ENCODE measurements around the gene GFOD2. TPM values are rescaled to one million over a fixed set of nuclear protein-coding genes. Genes with fewer than 3 reads are reported as not detected.

GFOD2 gene
- total and polyA plus RNA-seq, 2 experiments from 2014 or later = 11.4 to 17.5 TPM

GRCh38 chr16:67740391-67740790 lies 21.3 kb upstream of the GFOD2 start:
- WGBS, 2 experiments (ENCODE audit: low coverage in 1 of 2, low lambda C conversion rate in 2 of 2, missing lambda C conversion rate in 2 of 2) = 94 to 99% methylated on average over 3 of the region's 3 CpGs
- H4K20me1 ChIP-seq (ENCODE audit: insufficient read depth) = no peaks in the 10 kb centered on the region

GRCh38 chr16:67736858-67737257 lies 17.7 kb upstream of the GFOD2 start:
- no peaks in the 10 kb centered on the region for H3K9me3 ChIP-seq (ENCODE audit: low read depth)
- H4K20me1 ChIP-seq (ENCODE audit: insufficient read depth) = no peaks in the 10 kb centered on the region
- H3K9me2 ChIP-seq (ENCODE audit: insufficient read depth) = no peaks in the 10 kb centered on the region
- H2AFZ ChIP-seq = no peak overlapping the region
- WGBS, 2 experiments (ENCODE audit: low coverage in 1 of 2, low lambda C conversion rate in 2 of 2, missing lambda C conversion rate in 2 of 2) = 97 to 100% methylated on average over 2 to 4 of the region's 4 CpGs
- no peaks in the 10 kb centered on the region for H3K36me3 ChIP-seq (ENCODE audit: low read depth)
- H3K4me3 ChIP-seq = no peak overlapping the region
- no peaks in the 10 kb centered on the region for H3F3A ChIP-seq (ENCODE audit: insufficient read depth)
- H3K79me2 ChIP-seq (ENCODE audit: insufficient read depth) = no peaks in the 10 kb centered on the region
- no peak overlapping the region for H3K9ac ChIP-seq
- H3K27me3 ChIP-seq (replicated peaks; ENCODE audit: insufficient read depth) = no peaks in the 10 kb centered on the region
- no peaks in the 10 kb centered on the region for H3K4me1 ChIP-seq (ENCODE audit: insufficient read depth)
- H3K27ac ChIP-seq = no peak overlapping the region
- TF ChIP-seq EZH2phosphoT487 (IDR thresholded peaks at IDR 0.05; ENCODE audit: insufficient read depth, low read depth) (no peak), EZH2 (IDR thresholded peaks at IDR 0.05; ENCODE audit: insufficient read depth, poor library complexity, severe bottlenecking) (no peak)
- peak; percentile 17 for DNase-seq
- H3K4me2 ChIP-seq (ENCODE audit: unreplicated experiment) = no peak overlapping the region
- in situ Hi-C loops (cut with MboI) = no loop called here

More at GRCh38 chr16:67740391-67740790, 21.3 kb upstream of the GFOD2 start:
- Histone ChIP-seq H3K4me2 (ENCODE audit: unreplicated experiment) (no peak overlapping the region), H3K4me3 (no peak overlapping the region), H3K4me1 (ENCODE audit: insufficient read depth) (no peaks in the 10 kb centered on the region), H3K9ac (no peak overlapping the region), H3K27me3 (replicated peaks; ENCODE audit: insufficient read depth) (no peaks in the 10 kb centered on the region), H3K9me3 (ENCODE audit: low read depth) (no peaks in the 10 kb centered on the region), H3K9me2 (ENCODE audit: insufficient read depth) (no peaks in the 10 kb centered on the region), H3K27ac (no peak overlapping the region), H3K36me3 (ENCODE audit: low read depth) (no peaks in the 10 kb centered on the region), H2AFZ (no peak overlapping the region), H3K79me2 (ENCODE audit: insufficient read depth) (no peaks in the 10 kb centered on the region), H3F3A (ENCODE audit: insufficient read depth) (no peaks in the 10 kb centered on the region)
- in situ Hi-C loops (cut with MboI) = no loop called here
- DNase-seq = no peak
- TF ChIP-seq EZH2 (IDR thresholded peaks at IDR 0.05; ENCODE audit: insufficient read depth, poor library complexity, severe bottlenecking) (no peak), EZH2phosphoT487 (IDR thresholded peaks at IDR 0.05; ENCODE audit: insufficient read depth, low read depth) (no peak)

- H3K4me1 ChIP-seq (ENCODE audit: insufficient read depth) = no peaks in the 10 kb centered on the region
- no peak overlapping the region for H3K9ac ChIP-seq
- H3K4me2 ChIP-seq (ENCODE audit: unreplicated experiment) = no peak overlapping the region
- H2AFZ ChIP-seq = no peak overlapping the region
- DNase-seq = no peak
- no peaks in the 10 kb centered on the region for H3K79me2 ChIP-seq (ENCODE audit: insufficient read depth)
- 85 to 89% methylated on average over 9 of the region's 9 CpGs for WGBS, 2 experiments (ENCODE audit: low coverage in 1 of 2, low lambda C conversion rate in 2 of 2, missing lambda C conversion rate in 2 of 2)
- H3F3A ChIP-seq (ENCODE audit: insufficient read depth) = no peaks in the 10 kb centered on the region
- no peaks in the 10 kb centered on the region for H3K9me3 ChIP-seq (ENCODE audit: low read depth)
- H3K9me2 ChIP-seq (ENCODE audit: insufficient read depth) = no peaks in the 10 kb centered on the region
- TF ChIP-seq EZH2phosphoT487 (IDR thresholded peaks at IDR 0.05; ENCODE audit: insufficient read depth, low read depth) = no peak
- H4K20me1 ChIP-seq (ENCODE audit: insufficient read depth) = no peaks in the 10 kb centered on the region
- no peaks in the 10 kb centered on the region for H3K27me3 ChIP-seq (replicated peaks; ENCODE audit: insufficient read depth)
- no peak overlapping the region for H3K4me3 ChIP-seq
- H3K27ac ChIP-seq = no peak overlapping the region
- in situ Hi-C loops (cut with MboI) = no loop called here
- no peaks in the 10 kb centered on the region for H3K36me3 ChIP-seq (ENCODE audit: low read depth)
These were observed 15.7 kb upstream of the GFOD2 start for GRCh38 chr16:67734731-67735201.

GRCh38 chr16:67733734-67734470 lies 14.8 kb upstream of the GFOD2 start:
- no peak for TF ChIP-seq EZH2 (IDR thresholded peaks at IDR 0.05; ENCODE audit: insufficient read depth, poor library complexity, severe bottlenecking)
- TF ChIP-seq EZH2phosphoT487 (IDR thresholded peaks at IDR 0.05; ENCODE audit: insufficient read depth, low read depth) = no peak
- WGBS, 2 experiments (ENCODE audit: low coverage in 1 of 2, low lambda C conversion rate in 2 of 2, missing lambda C conversion rate in 2 of 2) = 81 to 89% methylated on average over 5 of the region's 5 CpGs

More at GRCh38 chr16:67733734-67734470, 14.8 kb upstream of the GFOD2 start:
- Histone ChIP-seq H4K20me1 (ENCODE audit: insufficient read depth) (no peaks in the 10 kb centered on the region), H3K9me3 (ENCODE audit: low read depth) (no peaks in the 10 kb centered on the region), H3K4me1 (ENCODE audit: insufficient read depth) (no peaks in the 10 kb centered on the region), H3K4me3 (no peak overlapping the region), H3K27me3 (replicated peaks; ENCODE audit: insufficient read depth) (no peaks in the 10 kb centered on the region), H2AFZ (no peak overlapping the region), H3K27ac (no peak overlapping the region), H3K79me2 (ENCODE audit: insufficient read depth) (no peaks in the 10 kb centered on the region), H3F3A (ENCODE audit: insufficient read depth) (no peaks in the 10 kb centered on the region), H3K4me2 (ENCODE audit: unreplicated experiment) (no peak overlapping the region), H3K9me2 (ENCODE audit: insufficient read depth) (no peaks in the 10 kb centered on the region), H3K36me3 (ENCODE audit: low read depth) (no peaks in the 10 kb centered on the region), H3K9ac (no peak overlapping the region)
- in situ Hi-C loops (cut with MboI) = no loop called here
- no peak for DNase-seq
